HepG2 (cell line): ENCODE data around the gene PPAN. TPM values are rescaled to one million over a fixed set of nuclear protein-coding genes. Genes with fewer than 3 reads are reported as not detected.

Source experiments
- ATAC-seq: fragments of 200-7000 bp; cut with Tn5 transposase; 3 replicates; pipeline ENCODE4 v1.9.1; 2020; ENCODE audit warnings: mild to moderate bottlenecking, moderate library complexity
- BruUV-seq: library from RNA; stranded (reverse); fragments of 400-500 nt; replicated peaks from 2 replicates; lab custom pipeline; 2021; lab: Mats Ljungman, UMichigan
- CTCF ChIA-PET: fragments of 300-600 bp; formaldehyde crosslinking; extraction: SDS; loops from one replicate; lab custom pipeline; 2021; ENCODE audit warnings: low total read pairs, inconsistent platforms, low intra/inter-chr PET ratio; lab: Yijun Ruan, JAX
- POLR2A ChIA-PET: fragments of 350-600 bp; sonication (Branson Sonifier 250); formaldehyde crosslinking; loops from one replicate; lab custom pipeline; 2020; ENCODE audit warnings: antibody characterized with exemption, inconsistent platforms; lab: Yijun Ruan, JAX
- DNase-seq: peaks from one replicate; pipeline ENCODE4 v3.0.0-alpha.2; 2015; ENCODE audit warnings: low spot score
- FAIRE-seq: peaks from 3 replicates; lab custom pipeline; 2011; peaks lifted over from hg19 to GRCh38; lab: Jason Lieb, UNC
- H2AFZ ChIP-seq: one replicate; pipeline ENCODE4 v1.6.1; 2011; ENCODE audit warnings: low read length, inconsistent platforms
- H3K27ac ChIP-seq: fragments of 300-600 bp; 3 replicates; pipeline ENCODE4 v1.8.0; 2011; ENCODE audit warnings: mixed run types, mild to moderate bottlenecking, mixed read lengths, low read length, inconsistent platforms; ENCODE audit not compliant: insufficient read depth; ENCODE audit errors: extremely low read length
- H3K27me3 ChIP-seq, 2 experiments: fragments of 200-600 bp in 1 of 2; 2 replicates in 1 of 2; 3 replicates in 1 of 2; pipeline versions ENCODE4 v1.6.0 to v1.8.0; 2011; ENCODE audit warnings: low read length in 2 of 2, mild to moderate bottlenecking in 2 of 2, moderate library complexity in 2 of 2, inconsistent platforms in 1 of 2; ENCODE audit not compliant: insufficient read depth in 2 of 2, control insufficient read depth in 1 of 2
- H3K36me3 ChIP-seq, 2 experiments: fragments of 200-600 bp in 1 of 2; replicated peaks in 1 of 2; 2 replicates in 1 of 2; 3 replicates in 1 of 2; pipeline versions ENCODE4 v1.5.1 to v1.8.0; 2011; ENCODE audit warnings: low read length in 2 of 2, inconsistent platforms in 1 of 2; ENCODE audit not compliant: insufficient read depth in 2 of 2, control insufficient read depth in 1 of 2
- H3K4me1 ChIP-seq: 2 replicates; pipeline ENCODE4 v1.5.1; 2012; ENCODE audit warnings: low read length, inconsistent platforms; ENCODE audit not compliant: insufficient read depth
- H3K4me2 ChIP-seq: 2 replicates; pipeline ENCODE4 v1.6.0; 2011; ENCODE audit warnings: low read depth, low read length, inconsistent platforms
- H3K4me3 ChIP-seq, 3 experiments: fragments of 200-600 bp in 1 of 3; sonication (generic), shearing (Covaris generic) in 1 of 3; replicated peaks in 1 of 3; 2 replicates each; pipeline ENCODE4 v1.5.1; 2011 to 2016; ENCODE audit warnings: low read length in 3 of 3, inconsistent platforms in 2 of 3, low read depth in 2 of 3, mild to moderate bottlenecking in 2 of 3, control low read depth in 1 of 3, mixed read lengths in 1 of 3; ENCODE audit not compliant: insufficient read depth in 1 of 3
- H3K79me2 ChIP-seq: one replicate; pipeline ENCODE4 v1.6.1; 2011; ENCODE audit warnings: low read length, inconsistent platforms; ENCODE audit not compliant: insufficient read depth
- H3K9ac ChIP-seq: 2 replicates; pipeline ENCODE4 v1.6.0; 2011; ENCODE audit warnings: mild to moderate bottlenecking, low read depth, low read length, inconsistent platforms; ENCODE audit not compliant: insufficient read depth
- H3K9me3 ChIP-seq: 2 replicates; pipeline ENCODE4 v1.5.1; 2012; ENCODE audit warnings: mild to moderate bottlenecking, low read length
- H4K20me1 ChIP-seq: 2 replicates; pipeline ENCODE4 v1.6.0; 2011; ENCODE audit warnings: inconsistent platforms, mild to moderate bottlenecking, low read length, moderate library complexity; ENCODE audit not compliant: insufficient read depth
- ARNT ChIP-seq: fragments of 450-650 bp; IDR thresholded peaks from 2 replicates; pipeline ENCODE4 v1.6.1; 2017
- DDIT3 ChIP-seq: sonication (generic); formaldehyde crosslinking; IDR thresholded peaks from 2 replicates; pipeline ENCODE4 v1.4.0; 2020; ENCODE audit warnings: mild to moderate bottlenecking, missing genetic modification reagents
- MIER2 ChIP-seq: IDR thresholded peaks from 2 replicates; pipeline ENCODE4 v1.6.1; 2016; ENCODE audit warnings: missing biosample characterization, missing genetic modification reagents
- MIER3 ChIP-seq: IDR thresholded peaks from 2 replicates; pipeline ENCODE4 v1.6.1; 2016; ENCODE audit warnings: missing compliant biosample characterization, borderline replicate concordance
- NFKB2 ChIP-seq: sonication (generic); formaldehyde crosslinking; IDR thresholded peaks from 2 replicates; pipeline ENCODE4 v1.4.0; 2020; ENCODE audit warnings: missing genetic modification reagents, borderline replicate concordance
- TCF12 ChIP-seq, 2 experiments: fragments of 450-650 bp in 1 of 2; sonication (generic) in 1 of 2; formaldehyde crosslinking in 1 of 2; IDR thresholded peaks; 2 replicates each; pipeline versions ENCODE4 v1.6.1 to v1.8.0; 2017 to 2022; ENCODE audit warnings: antibody characterized with exemption in 1 of 2, mild to moderate bottlenecking in 1 of 2, missing genetic modification reagents in 1 of 2, moderate library complexity in 1 of 2
- ZBTB14 ChIP-seq: sonication (generic); formaldehyde crosslinking; IDR thresholded peaks from 2 replicates; pipeline ENCODE4 v1.4.0; 2020; ENCODE audit warnings: missing genetic modification reagents
- ZBTB26 ChIP-seq: IDR thresholded peaks from 2 replicates; pipeline ENCODE4 v1.6.1; 2016; ENCODE audit warnings: missing compliant biosample characterization, missing genetic modification reagents, borderline replicate concordance
- ZNF772 ChIP-seq: sonication (generic); formaldehyde crosslinking; IDR thresholded peaks from 2 replicates; pipeline ENCODE4 v1.5.0; 2020; ENCODE audit warnings: mild to moderate bottlenecking, missing genetic modification reagents
- WGBS: methylation state at CpG from one replicate; pipeline ENCODE4 v1.1.6; 2017; ENCODE audit warnings: low lambda C conversion rate; 5-methylcytosine and 5-hydroxymethylcytosine counted together
- in situ Hi-C: cut with HindIII; loops from 2 replicates; pipeline ENCODE4 v1.10.0; 2017; ENCODE audit warnings: low pct_unique_long_range_greater_than_20kb; ENCODE audit not compliant: extremely low pct_ligation_motif_present
- intact Hi-C: fragments of 100-400 bp; cut with micrococcal nuclease; formaldehyde crosslinking; loops from one replicate; pipeline ENCODE4 v1.10.0; 2022; ENCODE audit not compliant: unreplicated experiment
- polyA plus RNA-seq, 8 experiments: library from polyadenylated mRNA; depleted of rRNA in 3 of 8; stranded (reverse) in 7 of 8; unstranded in 1 of 8; fragments of >200 nt; fragmentation: Illumina TruSeq in 4 of 8; extraction: Trizol in 4 of 8; gene quantifications; 2 replicates each; pipeline versions ENCODE4 v1.2.1 to v1.2.3, GENCODE V29; 2011 to 2016; ENCODE audit warnings: low read depth in 4 of 8, missing spikeins in 1 of 8, mixed read lengths in 1 of 8; ENCODE audit not compliant: insufficient read depth in 1 of 8
- total RNA-seq, 5 experiments: library from RNA; depleted of rRNA; stranded (reverse); fragments of >200 nt; fragmentation: Illumina TruSeq; extraction: Trizol; gene quantifications; 2 replicates each; pipeline ENCODE4 v1.2.3, GENCODE V29; 2016; ENCODE audit warnings: low read depth in 1 of 5

Gene PPAN
- total and polyA plus RNA-seq, 2 of the 13 experiments (the other 11 are each of a cell fraction or from before 2014, with no cell fraction given) = 36.2 to 41.9 TPM

GRCh38 chr19:10152100-10152499 is 45.9 kb downstream of the PPAN start:
- POLR2A ChIA-PET = no interaction called here
- H3K36me3 ChIP-seq = peaks cover 39 to 78% of the 10 kb centered on the region in 2 experiments
- no peaks in the 10 kb centered on the region for H3K27me3 ChIP-seq

GRCh38 chr19:10155839-10156238 is 49.7 kb downstream of the PPAN start:
- Histone ChIP-seq H3K4me2 (no peak overlapping the region), H3K79me2 (no peaks in the 10 kb centered on the region), H4K20me1 (no peaks in the 10 kb centered on the region), H3K4me1 (no peaks in the 10 kb centered on the region), H3K9ac (no peak overlapping the region), H3K27ac (no peak overlapping the region), H3K36me3 (peaks cover 44 to 88% of the 10 kb centered on the region in 2 experiments), H3K4me3 (no peak overlapping the region), H3K9me3 (no peaks in the 10 kb centered on the region), H2AFZ (no peak overlapping the region), H3K27me3 (no peaks in the 10 kb centered on the region)
- FAIRE-seq (no peak), DNase-seq (no peak), ATAC-seq (no peak)
- no peak for TF ChIP-seq DDIT3 (CRISPR knock-in tag)
- TF ChIP-seq ZBTB26 (CRISPR knock-in tag) = no peak
- TF ChIP-seq ZNF772 (CRISPR knock-in tag) = no peak
- TF ChIP-seq ARNT = no peak
- TF ChIP-seq ZBTB14 (CRISPR knock-in tag) = no peak
- TF ChIP-seq MIER3 (CRISPR knock-in tag) = no peak
- WGBS = 95% methylated on average over 4 of the region's 4 CpGs
- BruUV-seq = no TSS peak
- POLR2A ChIA-PET = interaction anchor here (0.6 kb wide), 1 partner anchor 12 kb away, joined by 4 read pairs; no protein-coding TSS in a partner anchor
- CTCF ChIA-PET = no interaction called here
- intact Hi-C loops = no loop called here
- in situ Hi-C loops = no loop called here

More at GRCh38 chr19:10152100-10152499, 45.9 kb downstream of the PPAN start:
- FAIRE-seq = no peak
- DNase-seq = no peak
- CTCF ChIA-PET = no interaction called here
- in situ Hi-C loops (no loop called here), intact Hi-C loops (no loop called here)
- no peaks in the 10 kb centered on the region for H3K79me2 ChIP-seq
- H2AFZ ChIP-seq = no peak overlapping the region
- no peak for TF ChIP-seq NFKB2 (CRISPR knock-in tag)
- TF ChIP-seq ZBTB26 (CRISPR knock-in tag) = no peak
- no peak for TF ChIP-seq TCF12 (IDR thresholded peaks at IDR 0.05)
- no peak for TF ChIP-seq TCF12 (CRISPR knock-in tag; IDR thresholded peaks at IDR 0.05)
- no peak for TF ChIP-seq MIER2 (CRISPR knock-in tag)
- 95% methylated on average over 3 of the region's 3 CpGs for WGBS
- no peak for ATAC-seq
- BruUV-seq = no TSS peak
- H3K9ac ChIP-seq = no peak overlapping the region
- H3K4me2 ChIP-seq = no peak overlapping the region
- no peaks in the 10 kb centered on the region for H3K9me3 ChIP-seq
- no peak overlapping the region for H3K4me3 ChIP-seq
- no peaks in the 10 kb centered on the region for H3K4me1 ChIP-seq
- H4K20me1 ChIP-seq = no peaks in the 10 kb centered on the region
- H3K27ac ChIP-seq = no peak overlapping the region
